ENCODE data around the gene PLSCR1.

The PLSCR1 gene

GRCh38 chr3:146471012-146471411 lies 73.4 kb downstream of the PLSCR1 start:
- no peak for DNase-seq (ENCODE audit: low spot score)

GRCh38 chr3:146470425-146470990 lies 73.9 kb downstream of the PLSCR1 start:
- no peak for DNase-seq (ENCODE audit: low spot score)

GRCh38 chr3:146469150-146470017 lies 75.0 kb downstream of the PLSCR1 start, which contains the start of gene PLSCR2:
Gene PLSCR2 (minus strand): TSS chr3:146469561. CDS start chr3:146459904, 9,657 bp downstream.
- DNase-seq (ENCODE audit: low spot score) = no peak

- no peak for DNase-seq (ENCODE audit: low spot score)
These were observed 75.7 kb downstream of the PLSCR1 start for GRCh38 chr3:146468671-146469149.

GRCh38 chr3:146468234-146468633 lies 76.2 kb downstream of the PLSCR1 start:
- DNase-seq (ENCODE audit: low spot score) = no peak

GRCh38 chr3:146466604-146467003 lies 77.8 kb downstream of the PLSCR1 start:
- DNase-seq (ENCODE audit: low spot score) = no peak

GRCh38 chr3:146465693-146466465 lies 78.5 kb downstream of the PLSCR1 start:
- no peak for DNase-seq (ENCODE audit: low spot score)
